ENCODE data around the gene ENC1.

DNA sequence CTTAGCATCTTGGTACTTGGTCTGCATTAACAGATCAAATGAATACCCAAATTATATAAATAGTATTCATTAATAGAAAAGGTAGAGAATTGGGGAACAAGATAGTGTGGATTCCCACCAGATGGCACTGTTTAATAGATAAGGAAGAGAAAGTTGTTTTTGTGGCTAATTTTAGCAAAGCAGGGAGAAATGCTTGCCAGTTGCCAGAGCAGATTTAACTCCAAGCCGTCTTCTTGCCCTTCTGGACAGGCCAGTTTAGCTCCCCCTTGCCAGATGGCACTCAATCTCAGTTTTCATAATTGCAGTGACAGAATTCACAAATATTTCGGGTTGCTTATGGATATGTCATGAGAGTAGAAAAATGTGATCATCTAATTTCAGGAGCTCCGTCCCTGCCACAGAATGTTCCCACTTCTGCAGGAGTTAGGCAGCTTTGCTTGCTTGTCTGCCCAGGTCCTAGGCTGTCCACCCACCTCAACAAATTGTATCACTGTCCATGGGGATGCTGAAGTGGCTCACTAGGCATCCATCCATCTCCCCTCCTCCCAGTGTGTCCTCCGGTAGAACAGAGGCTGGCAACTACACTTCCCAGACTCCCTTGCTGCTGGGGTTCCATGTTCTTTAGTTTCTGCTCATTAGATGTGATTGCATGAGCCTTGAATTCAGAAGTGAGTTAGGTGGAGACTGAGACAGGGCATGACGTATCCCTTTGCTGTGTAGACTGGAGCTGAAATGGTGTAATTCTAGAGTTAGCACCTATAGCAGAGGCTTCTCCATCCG, 32.7 kb upstream of the ENC1 start:
- TF ChIP-seq, protein P1, sequence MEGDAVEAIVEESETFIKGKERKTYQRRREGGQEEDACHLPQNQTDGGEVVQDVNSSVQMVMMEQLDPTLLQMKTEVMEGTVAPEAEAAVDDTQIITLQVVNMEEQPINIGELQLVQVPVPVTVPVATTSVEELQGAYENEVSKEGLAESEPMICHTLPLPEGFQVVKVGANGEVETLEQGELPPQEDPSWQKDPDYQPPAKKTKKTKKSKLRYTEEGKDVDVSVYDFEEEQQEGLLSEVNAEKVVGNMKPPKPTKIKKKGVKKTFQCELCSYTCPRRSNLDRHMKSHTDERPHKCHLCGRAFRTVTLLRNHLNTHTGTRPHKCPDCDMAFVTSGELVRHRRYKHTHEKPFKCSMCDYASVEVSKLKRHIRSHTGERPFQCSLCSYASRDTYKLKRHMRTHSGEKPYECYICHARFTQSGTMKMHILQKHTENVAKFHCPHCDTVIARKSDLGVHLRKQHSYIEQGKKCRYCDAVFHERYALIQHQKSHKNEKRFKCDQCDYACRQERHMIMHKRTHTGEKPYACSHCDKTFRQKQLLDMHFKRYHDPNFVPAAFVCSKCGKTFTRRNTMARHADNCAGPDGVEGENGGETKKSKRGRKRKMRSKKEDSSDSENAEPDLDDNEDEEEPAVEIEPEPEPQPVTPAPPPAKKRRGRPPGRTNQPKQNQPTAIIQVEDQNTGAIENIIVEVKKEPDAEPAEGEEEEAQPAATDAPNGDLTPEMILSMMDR (IDR thresholded peaks at IDR 0.05): peak; percentile 16 to 49 (median 37)
- TF ChIP-seq POLR2A (IDR thresholded peaks at IDR 0.05): no peak
- no peak for TF ChIP-seq POLR2AphosphoS5 (IDR thresholded peaks at IDR 0.05; ENCODE audit: insufficient read depth in 1 of 2, low read depth in 1 of 2)
